Epithelial cell of proximal tubule (primary cell): ENCODE data around the gene ADAM19. TPM values are rescaled to one million over a fixed set of nuclear protein-coding genes. Genes with fewer than 3 reads are reported as not detected.

ENCODE experiments used
- DNase-seq: peaks from one replicate; pipeline ENCODE4 v3.0.0-alpha.2; 2011; ENCODE audit warnings: low read depth
- H3K4me3 ChIP-seq: 2 replicates; pipeline ENCODE4 v1.5.1; 2011; ENCODE audit warnings: low read depth, mild to moderate bottlenecking, low read length
- total RNA-seq: library from RNA; depleted of rRNA; stranded (reverse); fragments of >200 nt; gene quantifications from 2 replicates; pipeline ENCODE4 v1.2.3, GENCODE V29; 2015
- TF ChIP-seq, protein P1 (sequence below): conservative IDR thresholded peaks from 2 replicates; pipeline ENCODE4 v1.5.1; 2012; ENCODE audit warnings: low read depth, mild to moderate bottlenecking, low read length

The ADAM19 gene
- total RNA-seq, 1 donor from 2014 or later, result 19.3 TPM

- no peak for DNase-seq
- TF ChIP-seq, protein P1, sequence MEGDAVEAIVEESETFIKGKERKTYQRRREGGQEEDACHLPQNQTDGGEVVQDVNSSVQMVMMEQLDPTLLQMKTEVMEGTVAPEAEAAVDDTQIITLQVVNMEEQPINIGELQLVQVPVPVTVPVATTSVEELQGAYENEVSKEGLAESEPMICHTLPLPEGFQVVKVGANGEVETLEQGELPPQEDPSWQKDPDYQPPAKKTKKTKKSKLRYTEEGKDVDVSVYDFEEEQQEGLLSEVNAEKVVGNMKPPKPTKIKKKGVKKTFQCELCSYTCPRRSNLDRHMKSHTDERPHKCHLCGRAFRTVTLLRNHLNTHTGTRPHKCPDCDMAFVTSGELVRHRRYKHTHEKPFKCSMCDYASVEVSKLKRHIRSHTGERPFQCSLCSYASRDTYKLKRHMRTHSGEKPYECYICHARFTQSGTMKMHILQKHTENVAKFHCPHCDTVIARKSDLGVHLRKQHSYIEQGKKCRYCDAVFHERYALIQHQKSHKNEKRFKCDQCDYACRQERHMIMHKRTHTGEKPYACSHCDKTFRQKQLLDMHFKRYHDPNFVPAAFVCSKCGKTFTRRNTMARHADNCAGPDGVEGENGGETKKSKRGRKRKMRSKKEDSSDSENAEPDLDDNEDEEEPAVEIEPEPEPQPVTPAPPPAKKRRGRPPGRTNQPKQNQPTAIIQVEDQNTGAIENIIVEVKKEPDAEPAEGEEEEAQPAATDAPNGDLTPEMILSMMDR, result no peak
- no peak overlapping the region for H3K4me3 ChIP-seq
Observed at GRCh38 chr5:157469073-157469472, 106.5 kb downstream of the ADAM19 start.

GRCh38 chr5:157468293-157468965, 107.1 kb downstream of the ADAM19 start:
- H3K4me3 ChIP-seq, result no peak overlapping the region

DNA sequence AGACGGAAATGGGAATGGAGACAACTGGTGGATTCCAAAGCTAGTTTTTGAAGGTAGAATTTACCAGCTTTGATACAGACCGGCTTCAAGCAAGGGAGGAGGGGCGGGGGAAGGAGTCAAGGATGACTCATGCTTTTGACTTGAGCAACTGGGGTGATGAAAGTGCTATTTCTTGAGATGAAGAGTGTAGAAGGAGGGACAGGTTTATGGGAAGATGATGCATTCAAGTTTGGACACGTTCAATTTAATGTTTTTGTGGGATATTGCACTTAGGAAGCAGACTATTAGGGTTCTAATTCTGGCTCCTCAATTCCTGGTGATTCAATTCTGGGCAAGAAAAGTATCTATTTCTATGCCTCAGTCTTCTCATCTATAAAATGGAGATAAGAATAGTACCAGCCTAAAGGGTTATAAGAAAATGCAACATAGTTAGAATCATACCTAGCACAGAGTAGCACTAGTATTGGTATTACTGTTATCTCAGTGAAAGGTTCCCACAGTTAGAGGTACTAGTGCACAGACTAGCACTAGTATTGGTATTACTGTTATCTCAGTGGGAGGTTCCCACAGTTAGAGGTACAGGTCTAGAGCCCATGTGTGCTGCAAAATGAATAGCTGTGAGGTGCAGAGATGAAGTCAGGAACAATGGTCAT, 110.9 kb downstream of the ADAM19 start:
- peak; percentile 79 for DNase-seq
- TF ChIP-seq, protein P1, result no peak
- no peak overlapping the region for H3K4me3 ChIP-seq

More at GRCh38 chr5:157468293-157468965, 107.1 kb downstream of the ADAM19 start:
- no peak for DNase-seq
- TF ChIP-seq, protein P1, result no peak

GRCh38 chr5:157463621-157464518, 111.7 kb downstream of the ADAM19 start:
- no peak overlapping the region for H3K4me3 ChIP-seq
- peak; percentile 89 for DNase-seq

DNA sequence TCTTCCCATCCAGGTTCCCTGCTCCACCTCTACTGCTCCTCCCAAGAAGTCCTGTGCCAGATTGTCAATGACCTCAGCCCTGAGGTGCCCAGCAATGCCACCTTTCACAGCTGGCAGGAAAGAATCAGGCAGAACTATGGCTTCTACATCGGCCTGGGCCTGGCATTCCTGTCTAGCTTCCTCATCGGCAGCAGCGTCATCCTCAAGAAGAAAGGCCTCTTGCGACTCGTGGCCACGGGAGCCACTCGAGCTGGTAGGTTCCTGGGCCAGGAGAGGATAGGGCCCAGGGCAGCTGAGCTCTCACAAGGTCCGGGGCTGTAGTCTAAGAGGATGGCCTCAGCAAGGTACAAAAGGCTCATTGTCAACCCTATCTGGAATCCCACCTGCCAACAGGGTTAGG, 112.5 kb downstream of the ADAM19 start:
- TF ChIP-seq, protein P1, result no peak
- no peak overlapping the region for H3K4me3 ChIP-seq
- no peak for DNase-seq

More at GRCh38 chr5:157463621-157464518, 111.7 kb downstream of the ADAM19 start:
- TF ChIP-seq, protein P1, result no peak

GRCh38 chr5:157460921-157461792, 114.4 kb downstream of the ADAM19 start:
- DNase-seq, result no peak
- TF ChIP-seq, protein P1, result no peak
- H3K4me3 ChIP-seq, result peak overlapping the region; percentile 61
